PC-9 (cell line): ENCODE results near the gene STX16.

Experiments
- EZH2 ChIP-seq: fragments of 200-600 bp; sonication (generic); IDR thresholded peaks from 2 replicates; pipeline ENCODE4 v1.8.0; 2017; ENCODE audit warnings: antibody characterized with exemption, low read depth
- TF ChIP-seq, protein P1 (sequence below): fragments of 200-600 bp; sonication (generic); conservative IDR thresholded peaks from 2 replicates; pipeline ENCODE4 v1.6.1; 2017; ENCODE audit warnings: mixed run types, antibody characterized with exemption, mild to moderate bottlenecking, moderate library complexity

DNA sequence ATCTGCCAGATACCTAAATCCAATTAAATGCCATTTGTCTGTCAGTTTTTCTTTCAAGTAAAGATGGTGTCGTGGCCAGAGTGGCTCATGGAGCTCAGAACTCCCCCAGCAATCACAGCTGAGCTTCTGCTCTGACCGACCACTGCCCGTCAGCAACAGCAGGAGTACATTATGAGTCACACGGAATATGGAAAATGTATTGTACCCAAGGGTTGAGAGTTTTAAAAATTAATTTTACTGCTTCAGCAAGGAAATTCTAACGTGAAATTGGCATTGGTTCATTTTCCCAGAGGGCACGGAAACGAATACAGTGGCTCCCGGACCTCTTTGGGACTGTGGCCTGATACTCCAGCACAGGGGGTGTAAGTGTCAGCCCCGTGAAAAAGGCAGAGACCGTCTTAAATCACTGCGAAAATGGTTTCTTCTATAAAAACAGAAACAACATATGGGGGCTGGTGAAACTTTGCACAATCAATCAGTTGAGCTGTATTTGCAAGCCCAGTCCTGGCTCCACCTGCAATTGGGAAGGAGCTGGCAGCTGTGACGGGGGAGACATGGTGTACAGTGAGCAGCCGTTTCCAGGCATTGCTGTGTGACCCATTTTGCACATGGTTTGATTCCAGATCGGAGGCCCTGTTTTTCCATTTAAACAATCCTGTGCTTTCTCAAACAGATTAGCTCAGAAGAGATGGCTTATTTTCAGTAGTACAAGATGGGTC is 54.3 kb downstream of the STX16 start:
- TF ChIP-seq, protein P1, sequence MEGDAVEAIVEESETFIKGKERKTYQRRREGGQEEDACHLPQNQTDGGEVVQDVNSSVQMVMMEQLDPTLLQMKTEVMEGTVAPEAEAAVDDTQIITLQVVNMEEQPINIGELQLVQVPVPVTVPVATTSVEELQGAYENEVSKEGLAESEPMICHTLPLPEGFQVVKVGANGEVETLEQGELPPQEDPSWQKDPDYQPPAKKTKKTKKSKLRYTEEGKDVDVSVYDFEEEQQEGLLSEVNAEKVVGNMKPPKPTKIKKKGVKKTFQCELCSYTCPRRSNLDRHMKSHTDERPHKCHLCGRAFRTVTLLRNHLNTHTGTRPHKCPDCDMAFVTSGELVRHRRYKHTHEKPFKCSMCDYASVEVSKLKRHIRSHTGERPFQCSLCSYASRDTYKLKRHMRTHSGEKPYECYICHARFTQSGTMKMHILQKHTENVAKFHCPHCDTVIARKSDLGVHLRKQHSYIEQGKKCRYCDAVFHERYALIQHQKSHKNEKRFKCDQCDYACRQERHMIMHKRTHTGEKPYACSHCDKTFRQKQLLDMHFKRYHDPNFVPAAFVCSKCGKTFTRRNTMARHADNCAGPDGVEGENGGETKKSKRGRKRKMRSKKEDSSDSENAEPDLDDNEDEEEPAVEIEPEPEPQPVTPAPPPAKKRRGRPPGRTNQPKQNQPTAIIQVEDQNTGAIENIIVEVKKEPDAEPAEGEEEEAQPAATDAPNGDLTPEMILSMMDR, result no peak
- TF ChIP-seq EZH2, result no peak
